HG02884 (cell line): ENCODE results near the gene GRIK3.

Experiments used
- ATAC-seq: cut with Tn5 transposase; IDR thresholded peaks from one replicate; pipeline ENCODE4 v1.9.1; 2021; ENCODE audit warnings: mild to moderate bottlenecking, moderate library complexity; ENCODE audit not compliant: unreplicated experiment

The GRIK3 gene

DNA sequence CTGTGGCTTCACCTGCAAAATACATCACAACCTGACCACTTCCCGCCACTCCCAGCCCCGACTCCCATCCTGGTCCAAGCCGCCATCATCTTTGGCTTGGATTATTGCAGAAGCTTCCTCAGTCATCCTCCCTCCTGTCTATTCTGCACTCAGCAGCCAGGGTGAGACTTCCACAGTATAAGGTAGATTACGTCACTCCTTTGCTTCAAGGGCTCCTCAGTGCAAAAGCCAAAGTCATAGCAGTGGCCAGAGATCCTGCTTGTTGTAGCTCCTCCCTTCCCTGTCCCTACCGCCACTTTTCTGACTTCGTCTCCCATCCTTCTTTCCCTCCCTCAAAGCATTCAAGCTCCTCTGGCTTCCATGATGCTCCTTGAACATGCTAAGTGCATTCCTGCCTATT, 152.8 kb downstream of the GRIK3 start:
- ATAC-seq = no peak

DNA sequence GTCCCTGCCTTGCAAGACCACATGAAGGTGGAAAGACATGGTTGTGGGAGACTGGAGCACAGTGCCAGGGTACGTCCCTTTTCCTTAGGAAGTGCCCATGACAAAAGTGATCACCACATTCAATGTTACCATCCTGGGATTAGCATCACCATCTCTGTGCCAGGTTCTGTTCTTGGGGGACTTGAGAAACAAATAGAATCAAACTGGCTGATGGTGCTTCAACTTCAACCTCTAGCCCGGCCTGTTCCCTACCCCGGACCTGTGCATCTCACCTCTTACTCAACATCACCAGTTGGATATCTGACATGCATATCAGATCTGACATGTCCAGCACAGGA, 153.3 kb downstream of the GRIK3 start:
- no peak for ATAC-seq

DNA sequence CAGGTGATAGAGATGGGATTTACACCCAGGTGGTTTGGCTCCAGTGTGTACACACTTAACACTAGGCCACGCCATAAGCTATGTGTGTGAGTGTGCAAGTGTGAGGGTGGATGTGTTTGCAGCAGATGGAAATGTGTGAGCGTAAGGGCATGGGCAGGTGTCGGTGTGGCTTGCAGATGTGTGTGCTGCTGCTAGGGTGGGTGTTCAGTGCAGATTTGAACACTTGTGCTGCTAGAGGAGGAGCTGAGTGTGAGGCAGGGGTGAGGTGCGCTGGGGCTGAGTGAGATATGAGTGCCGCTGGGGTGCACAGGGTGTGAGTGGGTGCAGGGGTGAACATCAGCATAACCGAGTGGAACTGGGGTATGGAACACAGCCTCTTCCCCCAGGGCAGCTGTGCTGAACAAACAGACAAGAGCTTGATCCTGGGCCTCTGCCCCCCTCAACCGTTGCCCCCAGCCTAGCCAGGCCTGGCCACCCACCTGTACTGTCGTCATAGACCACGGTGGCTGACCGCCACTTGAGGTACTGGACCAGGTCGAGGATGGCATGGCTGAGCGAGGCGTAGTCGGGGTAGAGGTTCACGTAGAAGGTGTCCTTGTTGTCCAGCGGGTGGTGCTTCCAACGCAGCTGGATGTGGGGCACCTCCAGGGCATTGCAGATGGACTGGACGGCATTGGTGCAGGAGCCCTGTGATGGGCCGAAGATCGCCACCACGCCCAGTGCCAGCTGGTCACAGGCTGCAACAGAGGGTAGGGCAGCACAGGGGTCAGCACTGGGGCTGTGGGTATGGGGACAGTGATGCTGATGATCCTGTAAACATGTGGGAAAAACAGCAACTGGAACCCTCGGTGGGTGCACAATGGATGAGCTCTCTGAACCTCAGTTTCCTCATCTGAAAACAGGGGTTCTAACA, 153.9 kb downstream of the GRIK3 start:
- ATAC-seq = no peak

DNA sequence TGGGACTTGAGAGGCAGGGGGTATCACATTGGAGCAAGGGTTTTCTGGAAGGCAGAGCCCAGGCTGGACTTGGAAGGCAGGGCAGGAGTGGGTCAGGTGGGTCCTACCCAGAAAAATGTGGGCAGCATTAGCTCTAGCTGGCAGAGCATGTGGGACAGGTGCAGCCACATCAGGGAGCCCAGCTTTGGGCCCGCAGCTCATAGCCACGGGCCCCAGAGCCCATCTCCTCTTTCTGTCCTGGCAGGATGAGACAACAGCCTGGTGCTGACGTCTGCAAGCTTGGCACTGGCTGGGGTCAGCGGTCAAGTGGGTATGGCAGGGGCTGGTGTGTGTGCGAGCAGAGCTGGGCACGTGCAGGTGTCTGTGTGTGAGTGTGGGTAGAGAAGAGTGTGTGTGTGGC, 154.7 kb downstream of the GRIK3 start:
- no peak for ATAC-seq

DNA sequence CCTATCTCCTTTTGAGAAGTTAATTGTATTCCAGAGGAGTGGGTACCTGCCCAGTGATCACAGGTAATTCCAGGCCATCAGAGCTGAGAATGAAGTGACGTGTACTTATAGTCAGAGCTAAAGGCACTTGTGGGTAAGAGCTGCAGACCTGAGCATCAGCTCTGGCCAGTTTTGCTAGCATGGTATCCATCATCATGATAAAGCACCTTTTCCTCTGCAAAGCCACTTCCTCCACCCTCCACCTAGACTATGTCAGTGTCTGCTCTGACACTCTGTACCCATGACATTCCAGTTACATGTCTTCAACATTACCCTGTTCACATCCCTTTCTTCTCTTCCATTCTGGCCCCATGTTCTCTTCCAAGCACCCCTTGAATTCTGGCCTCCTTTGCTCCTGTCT, 157.3 kb downstream of the GRIK3 start:
- no peak for ATAC-seq

DNA sequence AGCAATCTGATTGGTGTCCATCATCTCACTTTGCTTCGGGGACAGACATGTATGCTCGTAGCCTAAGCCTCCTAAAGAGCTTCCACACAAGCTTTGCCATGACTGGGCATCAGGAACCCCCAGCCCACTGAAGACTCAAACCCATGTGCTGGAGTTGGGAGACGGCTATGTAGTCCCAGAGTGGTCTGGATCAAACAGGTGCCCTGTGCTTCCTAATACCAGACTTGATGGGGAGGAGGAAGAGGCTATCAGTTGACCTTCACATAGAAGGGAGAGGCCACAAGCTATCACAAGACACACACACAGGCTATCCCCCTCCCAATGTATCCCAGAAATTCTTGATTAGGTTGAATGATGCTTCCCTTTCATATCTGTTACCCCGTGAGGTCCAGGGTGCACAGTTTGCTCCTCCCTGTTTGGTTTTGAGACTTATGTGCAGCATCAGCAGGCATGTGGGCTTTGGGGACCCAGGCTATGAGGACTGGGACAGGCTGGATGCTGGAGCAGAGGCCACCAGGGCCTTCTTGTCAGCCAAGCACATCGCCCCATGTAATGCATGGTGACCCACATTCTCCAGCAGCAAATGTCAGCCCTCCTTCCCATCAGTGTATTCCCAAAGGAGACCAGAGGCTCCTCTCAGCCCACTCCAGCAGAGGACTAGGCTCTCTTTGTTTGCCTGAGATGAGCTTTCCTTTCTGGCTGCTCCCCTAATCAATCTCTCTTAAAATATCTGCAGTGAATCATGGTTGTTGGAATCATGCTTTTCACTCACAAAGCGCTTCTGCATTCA, 159.8 kb downstream of the GRIK3 start:
- ATAC-seq = no peak

DNA sequence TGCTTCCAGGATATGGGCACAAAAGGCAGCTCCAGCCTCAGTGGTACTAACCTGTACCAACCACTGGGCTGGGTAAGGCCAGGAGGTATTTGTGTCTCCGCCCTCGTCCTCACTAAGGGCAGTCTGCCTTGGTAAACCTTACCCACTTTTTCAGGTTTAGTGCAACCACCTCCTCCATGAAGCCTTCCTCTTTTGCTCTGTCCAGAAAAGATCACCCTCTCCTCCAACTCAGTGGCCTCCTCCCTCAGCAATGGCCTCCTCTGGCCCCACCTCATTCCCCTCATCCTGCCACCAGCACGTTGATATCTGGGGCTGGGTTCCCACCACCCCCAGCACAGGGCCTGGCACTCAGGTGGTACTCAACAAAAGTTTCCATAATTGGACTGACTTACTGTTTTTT, 161.5 kb downstream of the GRIK3 start:
- ATAC-seq = no peak

DNA sequence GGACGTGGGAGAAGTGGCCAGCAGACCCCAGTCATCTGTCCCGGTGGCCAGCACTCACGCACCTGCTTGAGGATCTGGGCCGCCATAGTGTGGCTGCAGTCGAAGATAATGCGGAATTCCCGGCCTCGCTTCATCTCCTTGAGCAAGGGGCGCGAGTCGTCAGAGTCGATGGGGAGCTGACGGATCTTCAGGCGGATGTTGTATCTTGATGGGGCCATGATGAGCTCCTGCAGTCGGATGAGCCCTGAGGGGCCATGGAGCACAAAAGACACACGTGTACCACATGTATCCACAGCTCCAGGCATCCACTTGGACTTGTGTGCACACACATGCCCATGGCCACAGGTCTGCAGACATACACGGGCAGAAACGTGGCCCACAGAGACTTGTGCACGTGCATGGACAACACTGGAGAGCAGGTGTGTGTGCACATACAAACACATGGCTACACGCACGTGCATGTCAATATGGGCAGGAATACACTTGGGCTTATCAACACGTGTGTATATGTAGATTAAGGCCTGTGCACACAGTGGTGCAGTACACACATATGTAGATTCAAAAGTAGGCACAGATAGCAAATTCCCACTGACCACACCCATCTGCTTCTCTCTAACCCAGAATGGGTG, 162.1 kb downstream of the GRIK3 start:
- no peak for ATAC-seq

DNA sequence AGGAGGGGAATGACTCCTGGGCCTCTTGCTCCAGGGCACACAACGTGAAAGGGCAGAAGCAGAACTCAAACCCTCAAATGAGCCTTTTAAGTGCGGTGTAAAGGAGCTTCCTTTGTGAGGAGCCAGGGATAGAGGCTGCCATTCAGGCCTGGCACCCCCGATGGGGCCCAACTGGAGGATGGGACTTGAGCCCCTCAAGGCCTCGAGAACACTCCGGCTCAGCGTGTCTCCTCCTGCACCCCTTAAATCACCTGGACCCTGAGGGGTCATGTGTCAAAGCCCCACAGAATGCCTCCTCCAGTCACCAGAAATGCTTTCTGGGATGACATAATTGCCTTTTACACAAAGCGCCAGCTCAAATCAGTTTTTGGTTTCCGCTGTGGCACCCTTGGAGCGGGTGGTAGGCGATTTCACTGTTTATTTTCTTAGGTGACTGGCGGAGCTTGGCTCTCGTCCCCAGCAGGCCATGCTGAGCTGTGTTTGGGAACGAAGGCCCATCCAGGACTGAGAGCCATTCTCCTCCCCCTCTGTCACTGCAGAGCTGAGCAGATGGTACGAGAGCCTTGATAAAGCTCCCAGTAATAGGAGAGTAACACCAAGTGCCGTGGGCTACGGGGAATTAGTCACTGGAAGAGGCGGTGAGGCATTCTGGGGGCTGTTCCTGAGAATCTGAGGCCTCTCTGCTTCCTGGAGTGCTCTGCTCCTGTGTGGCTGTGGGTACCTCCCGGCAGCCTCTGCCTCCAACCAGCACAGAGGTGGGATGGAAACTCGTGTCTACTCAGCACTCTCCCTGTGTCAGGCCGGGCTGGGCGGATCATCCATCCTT, 163.0 kb downstream of the GRIK3 start:
- no peak for ATAC-seq

DNA sequence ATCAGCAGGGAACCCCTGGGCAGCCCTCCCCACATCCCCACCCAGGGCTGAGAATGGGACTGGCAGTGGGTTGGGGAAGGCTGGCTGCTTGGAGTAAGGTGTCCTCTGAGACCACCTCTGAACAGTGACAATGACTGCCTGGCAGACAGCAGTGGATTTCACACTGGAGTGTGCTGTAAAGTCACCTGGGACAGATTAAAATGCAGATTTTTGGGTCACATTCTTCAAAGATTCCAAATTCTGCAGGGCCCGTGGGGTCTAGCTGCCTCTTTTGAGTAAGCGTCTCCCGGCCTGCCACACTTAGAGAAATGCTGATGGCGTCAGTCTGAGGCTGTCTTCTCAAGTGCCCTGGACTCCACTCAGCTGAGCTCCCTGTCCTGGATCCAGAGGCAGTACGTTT, 164.5 kb downstream of the GRIK3 start:
- ATAC-seq = no peak

DNA sequence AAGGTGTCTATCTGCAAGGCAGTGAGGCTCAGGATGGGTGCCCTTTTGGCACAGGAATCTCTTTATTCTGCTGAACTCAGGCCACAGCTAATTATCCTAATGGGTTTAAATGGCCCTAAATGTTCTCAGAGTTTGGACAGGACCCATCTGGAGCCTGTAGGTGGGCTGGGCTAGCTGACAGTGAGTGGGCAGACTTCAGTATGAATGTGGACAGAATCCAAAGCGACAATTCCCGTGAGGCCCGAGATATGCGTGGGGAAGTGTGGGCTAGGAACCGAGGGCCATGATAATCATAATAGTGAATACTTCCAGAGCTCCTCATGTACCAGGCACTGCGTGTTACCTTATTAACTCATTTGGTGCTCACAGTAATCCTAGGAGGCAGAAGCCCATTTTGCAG, 165.3 kb downstream of the GRIK3 start:
- no peak for ATAC-seq

DNA sequence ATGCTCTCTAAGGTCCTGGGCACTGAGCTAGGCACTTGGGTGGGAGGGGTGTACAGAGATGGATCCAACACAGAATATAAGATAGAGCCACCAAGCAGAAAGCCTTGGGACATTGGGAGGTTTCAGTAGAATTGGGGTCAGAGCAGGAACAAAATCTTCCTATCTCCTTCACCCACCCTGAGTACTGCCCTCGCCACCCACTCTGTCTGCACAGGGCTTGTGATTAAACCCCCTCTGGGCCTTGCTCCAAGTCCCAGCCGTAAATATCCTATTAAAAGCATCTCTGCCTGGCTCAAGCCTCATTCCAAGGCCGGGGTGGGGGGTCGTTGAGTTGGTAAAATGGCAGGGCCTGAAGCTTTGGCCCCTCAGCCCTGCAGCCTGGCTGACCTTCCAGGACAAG, 166.7 kb downstream of the GRIK3 start:
- no peak for ATAC-seq

DNA sequence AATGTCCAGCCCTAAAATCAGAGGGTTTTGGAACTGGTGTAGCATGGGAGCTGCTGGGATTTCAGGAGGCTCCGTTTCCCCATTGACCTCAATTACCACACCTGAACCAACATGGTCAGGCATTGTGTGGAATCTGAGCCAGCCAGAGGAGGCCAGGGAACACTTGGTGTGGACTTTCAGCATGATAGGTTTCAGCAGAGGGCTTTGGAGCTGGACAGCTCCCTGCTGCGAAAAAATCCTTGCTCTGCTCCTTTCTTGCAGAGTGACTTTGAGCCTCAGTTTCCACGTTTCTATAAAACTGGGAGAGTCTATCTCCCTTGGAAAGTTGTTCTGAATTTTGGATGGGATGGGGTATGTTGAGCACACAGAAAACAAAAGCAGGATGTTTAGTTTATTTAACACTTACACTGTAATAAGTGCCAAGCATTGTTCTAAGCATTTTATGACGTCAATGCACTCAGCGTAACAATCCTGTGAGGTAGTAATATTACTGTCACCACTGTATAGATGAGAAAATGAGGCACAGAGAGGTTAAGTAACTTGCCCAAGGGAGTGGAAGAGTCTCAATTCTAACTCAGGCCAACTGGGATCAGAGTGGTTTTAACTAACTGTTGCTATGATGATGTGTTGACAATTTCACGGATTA, 168.0 kb downstream of the GRIK3 start:
- no peak for ATAC-seq

DNA sequence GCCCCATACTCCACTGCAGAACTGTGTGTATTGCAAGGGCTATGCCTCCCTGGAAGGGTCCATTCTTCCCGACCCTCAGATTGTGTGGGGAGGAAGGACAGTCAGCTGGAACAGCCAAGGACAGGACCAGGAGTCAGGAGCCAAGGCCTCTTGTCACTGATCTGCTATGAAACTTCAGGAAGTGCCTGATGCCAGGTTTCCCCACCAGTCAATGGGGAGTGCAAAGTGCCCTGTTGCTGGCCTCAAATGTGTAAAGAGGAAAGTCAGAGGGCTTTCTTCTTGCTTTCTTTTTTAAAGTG, 168.8 kb downstream of the GRIK3 start:
- no peak for ATAC-seq

DNA sequence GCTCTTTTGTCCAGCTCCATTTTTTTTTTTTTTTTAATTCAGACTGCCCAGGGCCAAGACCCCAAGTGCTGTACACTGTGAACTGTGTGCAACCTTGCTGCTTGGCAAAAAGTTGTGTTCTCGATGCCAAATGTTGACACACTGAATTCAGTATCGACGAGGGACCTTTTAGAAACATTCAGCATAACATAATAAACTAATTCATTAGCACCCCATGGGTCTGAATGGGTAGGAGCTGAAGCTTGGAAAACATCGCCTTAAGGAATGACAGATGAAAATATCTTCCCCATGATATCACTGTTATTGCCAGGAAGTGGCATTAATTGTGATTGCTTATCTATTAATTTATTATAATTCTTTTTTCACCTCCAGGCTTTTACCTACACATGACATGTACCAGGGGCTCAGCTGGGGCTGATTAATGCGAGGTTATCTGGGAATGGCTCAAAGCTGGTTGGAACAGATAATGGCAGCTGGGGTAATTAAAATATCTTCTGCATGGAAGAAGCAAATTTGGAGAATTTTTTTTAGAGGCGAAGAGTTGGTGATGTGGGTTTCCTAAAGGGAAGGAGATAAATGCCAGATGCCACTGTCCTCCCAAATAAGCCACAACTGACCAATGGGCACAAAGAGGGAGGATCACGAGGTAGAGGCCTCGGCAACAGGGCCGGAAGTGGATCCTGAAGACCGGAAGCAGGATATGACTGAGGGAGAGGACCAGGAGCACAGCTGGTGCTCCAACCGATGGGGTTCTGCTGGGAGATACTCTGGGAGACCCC, 169.3 kb downstream of the GRIK3 start:
- ATAC-seq = no peak

DNA sequence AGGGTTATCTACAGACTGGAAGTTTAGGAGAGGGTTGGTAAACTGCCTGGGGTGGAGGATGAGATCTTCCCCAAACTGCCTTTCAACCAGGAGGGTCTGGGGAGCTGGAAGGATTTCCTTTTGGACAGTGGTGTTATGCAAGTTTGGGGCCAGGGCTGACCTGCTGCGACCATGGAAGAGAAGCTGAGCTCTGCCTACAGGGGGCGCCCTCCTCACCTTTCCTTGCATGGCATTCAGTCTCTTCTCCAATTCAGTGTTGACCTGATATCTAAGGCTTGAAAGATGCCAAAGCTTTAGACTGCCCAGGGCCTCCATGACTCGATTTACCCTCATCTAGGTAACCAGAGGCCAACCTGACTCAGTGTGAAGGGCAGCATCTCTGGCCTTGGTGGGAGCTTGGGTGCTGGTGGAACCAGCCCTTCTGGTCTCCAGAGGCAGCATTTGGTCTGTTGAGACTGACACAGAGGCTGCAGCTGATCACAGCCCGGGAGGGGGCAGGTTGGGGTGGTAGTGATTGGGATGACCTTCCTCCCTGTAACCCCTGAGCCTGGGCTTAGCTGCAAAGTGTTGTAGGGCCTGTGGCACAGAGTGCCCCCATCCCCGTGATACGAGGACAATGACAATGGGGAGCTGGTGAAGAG, 170.0 kb downstream of the GRIK3 start:
- no peak for ATAC-seq

DNA sequence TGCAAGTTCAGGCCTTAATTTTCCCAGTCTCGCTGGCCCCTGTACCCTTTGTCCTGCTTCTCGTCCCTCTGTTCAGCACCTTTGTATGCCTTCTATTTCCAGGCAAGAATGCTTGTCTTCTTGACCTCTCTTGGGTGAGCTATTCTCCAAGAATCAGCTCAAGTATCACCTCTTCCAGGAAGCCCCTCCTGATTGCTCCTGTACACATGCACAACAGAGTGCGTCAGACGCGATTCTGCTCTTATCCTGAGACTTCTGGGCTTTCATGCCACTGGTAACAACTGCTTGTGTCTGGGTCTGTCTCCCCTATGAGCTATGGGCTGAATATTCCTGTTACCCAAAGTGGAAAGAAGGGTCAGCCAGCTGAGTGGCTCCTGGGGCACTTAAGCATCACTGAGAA, 170.8 kb downstream of the GRIK3 start:
- ATAC-seq = no peak

DNA sequence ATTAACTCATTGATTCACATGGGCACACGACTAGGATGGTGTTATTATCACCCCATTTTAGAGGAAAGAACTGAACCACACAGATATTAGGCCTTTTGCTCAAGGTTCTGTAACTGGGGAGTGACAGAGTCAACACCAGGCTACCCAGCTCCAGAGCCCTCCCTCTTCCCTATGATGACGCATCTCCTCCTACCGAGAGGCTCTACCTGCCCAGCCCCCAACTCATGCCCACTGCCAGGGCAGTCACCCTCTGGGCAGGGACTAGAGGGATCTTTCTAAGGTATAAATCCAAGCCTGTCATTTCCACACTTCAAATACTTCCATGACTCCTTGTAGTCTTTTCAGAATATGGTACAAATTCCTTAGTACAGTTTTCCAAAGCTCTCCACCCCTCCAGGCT, 171.3 kb downstream of the GRIK3 start:
- ATAC-seq = no peak

DNA sequence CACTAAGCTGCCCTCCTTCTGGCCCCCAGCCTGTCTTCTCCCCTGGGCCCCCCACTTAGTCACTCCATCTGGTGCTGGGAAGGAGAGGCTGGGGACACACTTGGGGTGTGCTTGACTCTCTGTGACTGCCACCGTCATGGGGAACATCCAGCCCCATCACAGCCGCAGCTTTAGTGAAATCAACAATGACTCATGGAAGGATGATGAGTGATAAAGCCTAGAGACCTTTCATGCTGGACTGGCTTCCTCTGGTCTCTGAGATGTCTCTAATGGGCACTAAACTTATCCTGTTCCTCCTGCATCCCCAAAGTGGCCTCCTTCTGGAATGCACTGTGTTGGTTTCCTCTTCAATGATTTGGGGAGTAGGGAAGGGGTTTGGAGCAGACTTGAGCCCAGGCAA, 172.9 kb downstream of the GRIK3 start:
- ATAC-seq = no peak
